ENCODE results near the gene PRDX3.

DNA sequence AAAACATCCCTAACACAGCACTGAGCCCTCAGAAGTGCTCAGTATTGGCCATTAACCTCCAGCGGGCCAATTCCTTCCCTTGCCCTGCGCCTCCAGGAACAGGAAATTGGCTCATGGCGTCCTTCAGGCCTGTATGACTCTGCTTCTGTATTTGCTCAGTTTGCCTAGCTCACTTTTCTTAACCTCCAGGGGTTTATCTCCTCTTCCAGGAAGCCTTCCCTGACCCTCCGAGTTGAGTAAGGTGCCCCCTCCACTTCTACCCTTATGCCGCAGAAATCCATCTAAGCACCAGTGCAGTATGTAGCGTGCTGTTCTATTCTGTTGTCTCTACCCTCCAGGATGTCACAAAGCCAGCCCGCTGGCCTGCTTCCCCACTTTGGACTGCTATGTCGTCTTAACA is 12.0 kb downstream of the PRDX3 start:
- TF ChIP-seq, protein P1, sequence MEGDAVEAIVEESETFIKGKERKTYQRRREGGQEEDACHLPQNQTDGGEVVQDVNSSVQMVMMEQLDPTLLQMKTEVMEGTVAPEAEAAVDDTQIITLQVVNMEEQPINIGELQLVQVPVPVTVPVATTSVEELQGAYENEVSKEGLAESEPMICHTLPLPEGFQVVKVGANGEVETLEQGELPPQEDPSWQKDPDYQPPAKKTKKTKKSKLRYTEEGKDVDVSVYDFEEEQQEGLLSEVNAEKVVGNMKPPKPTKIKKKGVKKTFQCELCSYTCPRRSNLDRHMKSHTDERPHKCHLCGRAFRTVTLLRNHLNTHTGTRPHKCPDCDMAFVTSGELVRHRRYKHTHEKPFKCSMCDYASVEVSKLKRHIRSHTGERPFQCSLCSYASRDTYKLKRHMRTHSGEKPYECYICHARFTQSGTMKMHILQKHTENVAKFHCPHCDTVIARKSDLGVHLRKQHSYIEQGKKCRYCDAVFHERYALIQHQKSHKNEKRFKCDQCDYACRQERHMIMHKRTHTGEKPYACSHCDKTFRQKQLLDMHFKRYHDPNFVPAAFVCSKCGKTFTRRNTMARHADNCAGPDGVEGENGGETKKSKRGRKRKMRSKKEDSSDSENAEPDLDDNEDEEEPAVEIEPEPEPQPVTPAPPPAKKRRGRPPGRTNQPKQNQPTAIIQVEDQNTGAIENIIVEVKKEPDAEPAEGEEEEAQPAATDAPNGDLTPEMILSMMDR (conservative IDR thresholded peaks at IDR 0.05; ENCODE audit: low read depth, low read length), result no peak
- no peak for TF ChIP-seq MAFK (IDR thresholded peaks at IDR 0.05; ENCODE audit: low read depth, low read length)
